ENCODE data around the gene RNASEH1. TPM values are rescaled to one million over a fixed set of nuclear protein-coding genes. Genes with fewer than 3 reads are reported as not detected.

The RNASEH1 gene
- total RNA-seq, 1 experiment from 2014 or later = 42.0 TPM

GRCh38 chr2:3503046-3503445 is 55.1 kb downstream of the RNASEH1 start:
- H3K9me3 Mint-ChIP-seq = no peaks in the 10 kb centered on the region

More at GRCh38 chr2:3503046-3503445, 55.1 kb downstream of the RNASEH1 start:
- Histone ChIP-seq H4K8ac (replicated peaks; ENCODE audit: insufficient read length, low read depth, low read length) (peak overlapping the region; percentile 97), H3T11ph (ENCODE audit: low read length) (no peak overlapping the region), H3K56ac (ENCODE audit: insufficient read length, low read depth, low read length) (no peak overlapping the region), H4K91ac (ENCODE audit: insufficient read length, low read depth, low read length) (no peak overlapping the region), H3K23me2 (ENCODE audit: insufficient read length, low read depth, low read length, poor library complexity, severe bottlenecking) (no peaks in the 10 kb centered on the region), H3K23ac (ENCODE audit: insufficient read length, low read depth, low read length) (peak overlapping the region; percentile 1), H2BK15ac (ENCODE audit: low read depth, low read length) (no peak overlapping the region), H2BK5ac (ENCODE audit: insufficient read length, low read length) (no peak overlapping the region), H2BK120ac (ENCODE audit: low read depth, low read length, poor library complexity, severe bottlenecking) (no peak overlapping the region), H3K4ac (ENCODE audit: low read depth, low read length) (no peak overlapping the region), H3K27me3 (ENCODE audit: insufficient read depth, low read length) (no peaks in the 10 kb centered on the region), H2AFZ (ENCODE audit: low read length) (no peak overlapping the region), H3K4me1 (ENCODE audit: insufficient read depth, low read length) (no peaks in the 10 kb centered on the region), H3K18ac (ENCODE audit: insufficient read length, low read depth, low read length) (no peak overlapping the region), H3K14ac (ENCODE audit: insufficient read depth, low read length) (no peak overlapping the region), H3K9ac (ENCODE audit: extremely low read depth, insufficient read length, low read length) (no peak overlapping the region), H3K79me2 (ENCODE audit: insufficient read depth, low read length) (no peaks in the 10 kb centered on the region), H2AK5ac (ENCODE audit: insufficient read length, low read length) (no peak overlapping the region), H2BK20ac (ENCODE audit: low read depth, low read length, poor library complexity, severe bottlenecking) (no peak overlapping the region), H3K4me2 (ENCODE audit: insufficient read depth, insufficient read length, low read length) (no peak overlapping the region), H3K79me1 (ENCODE audit: insufficient read depth, low read depth, low read length, poor library complexity, severe bottlenecking) (no peaks in the 10 kb centered on the region), H4K20me1 (ENCODE audit: control insufficient read depth, insufficient read depth, insufficient read length) (no peaks in the 10 kb centered on the region), H2BK12ac (ENCODE audit: insufficient read length, low read depth, low read length) (no peak overlapping the region), H3K9me3 (ENCODE audit: control insufficient read depth, low read depth, low read length) (no peaks in the 10 kb centered on the region), H3K27ac (ENCODE audit: insufficient read length, low read depth, low read length) (no peak overlapping the region), H4K5ac (ENCODE audit: insufficient read length, low read depth, low read length) (no peak overlapping the region)
- Mint-ChIP-seq H3K36me3 (ENCODE audit: insufficient read depth in 1 of 3, low read depth in 3 of 3) (peaks cover 10 to 36% (median 12%) of the 10 kb centered on the region in 3 experiments), H3K27me3 (ENCODE audit: low read depth) (no peaks in the 10 kb centered on the region; the same call in 1 of the 2 replicates), H3K27ac (no peak overlapping the region), H3K4me3 (no peak overlapping the region), H3K4me1 (no peaks in the 10 kb centered on the region)
- TF ChIP-seq CTCF (conservative IDR thresholded peaks at IDR 0.05) = no peak
- DNase-seq = no peak
- no CpG with 5 or more reads among the region's 14 CpGs for WGBS (ENCODE audit: extremely low coverage, insufficient read length, low lambda C conversion rate)
